NT2/D1 (cell line): Measurements from ENCODE around the gene CREG1.

ENCODE experiments used
- SUZ12 ChIP-seq: IDR thresholded peaks from 2 replicates; pipeline ENCODE4 v1.6.1; 2011; ENCODE audit not compliant: insufficient read length, insufficient read depth; ENCODE audit errors: extremely low read depth
- YY1 ChIP-seq: IDR thresholded peaks from 2 replicates; pipeline ENCODE4 v1.6.1; 2011; ENCODE audit not compliant: insufficient read length, insufficient read depth
- ZNF274 ChIP-seq: IDR thresholded peaks from 2 replicates; pipeline ENCODE4 v1.6.1; 2011; ENCODE audit warnings: mild to moderate bottlenecking, low read depth, low read length

DNA sequence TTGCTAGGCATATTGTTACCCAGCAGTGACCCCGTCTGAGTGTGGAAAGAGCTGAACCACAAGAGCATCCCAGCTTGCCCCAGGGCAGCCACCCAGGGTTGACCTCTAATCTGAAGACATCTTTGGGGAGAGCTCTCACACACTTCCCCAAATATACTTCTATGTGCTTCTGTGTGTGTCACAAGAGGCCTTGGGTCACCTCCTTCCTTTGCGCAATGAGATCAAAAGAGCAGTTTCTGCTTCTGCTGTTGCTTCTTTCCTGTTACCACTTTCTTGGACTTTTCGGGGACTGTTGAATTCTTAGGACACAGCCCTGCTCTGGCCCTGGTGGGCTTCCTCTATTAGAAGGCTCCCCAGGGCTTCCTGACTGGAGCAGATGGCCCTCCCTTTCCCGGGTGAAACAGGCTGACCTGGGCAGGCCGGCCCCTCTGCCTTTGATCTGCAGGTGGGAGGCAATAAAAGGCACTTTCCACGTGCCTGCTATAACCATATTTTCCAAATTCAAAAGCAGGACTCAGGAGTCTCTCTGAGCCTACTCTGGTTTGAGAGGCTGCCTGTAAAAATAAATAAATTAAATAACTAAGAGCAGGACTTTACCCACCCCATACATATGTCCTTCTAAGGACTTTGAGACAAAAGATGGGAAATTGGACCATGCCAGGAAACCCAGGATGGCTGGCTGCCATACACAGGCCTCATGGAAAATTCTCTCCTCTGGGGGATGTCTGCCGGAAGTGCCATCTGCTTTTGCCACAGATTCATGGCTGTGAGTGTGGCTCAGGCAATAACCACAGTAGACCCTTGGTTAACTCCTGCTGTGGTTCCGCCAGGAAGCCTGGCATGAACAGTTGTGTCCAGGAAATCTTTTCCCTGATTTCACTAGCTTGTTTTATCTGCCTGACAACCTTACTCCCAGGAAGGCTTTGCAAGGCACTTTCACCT, 48.2 kb upstream of the CREG1 start:
- TF ChIP-seq SUZ12 = no peak
- no peak for TF ChIP-seq YY1
- no peak for TF ChIP-seq ZNF274
